GM19193 (cell line): ENCODE data around the gene TTC28.

Experiments
- POLR2A ChIP-seq: IDR thresholded peaks from 4 replicates; pipeline ENCODE4 v1.6.1; 2011; ENCODE audit not compliant: insufficient read depth, insufficient read length; ENCODE audit errors: extremely low read depth

The TTC28 gene

GRCh38 chr22:28310299-28310698 lies 369.3 kb downstream of the TTC28 start:
- TF ChIP-seq POLR2A: no peak

- TF ChIP-seq POLR2A: no peak
Observed at GRCh38 chr22:28299753-28300152, 379.9 kb downstream of the TTC28 start.

- TF ChIP-seq POLR2A: no peak
Observed at GRCh38 chr22:28299309-28299708, 380.3 kb downstream of the TTC28 start.

GRCh38 chr22:28297504-28297903 lies 382.1 kb downstream of the TTC28 start:
- TF ChIP-seq POLR2A: no peak

GRCh38 chr22:28296452-28296851 lies 383.2 kb downstream of the TTC28 start:
- no peak for TF ChIP-seq POLR2A

GRCh38 chr22:28283068-28283654 lies 396.5 kb downstream of the TTC28 start:
- no peak for TF ChIP-seq POLR2A

GRCh38 chr22:28282405-28283067 lies 397.1 kb downstream of the TTC28 start:
- no peak for TF ChIP-seq POLR2A

- no peak for TF ChIP-seq POLR2A
Observed at GRCh38 chr22:28279888-28280287, 399.8 kb downstream of the TTC28 start.

- no peak for TF ChIP-seq POLR2A
Observed at GRCh38 chr22:28269277-28269676, 410.4 kb downstream of the TTC28 start.

- no peak for TF ChIP-seq POLR2A
Observed at GRCh38 chr22:28268850-28269249, 410.8 kb downstream of the TTC28 start.

- TF ChIP-seq POLR2A: no peak
Observed at GRCh38 chr22:28268171-28268570, 411.5 kb downstream of the TTC28 start.

GRCh38 chr22:28260619-28261018 lies 419.0 kb downstream of the TTC28 start:
- TF ChIP-seq POLR2A: no peak

- TF ChIP-seq POLR2A: no peak
Observed at GRCh38 chr22:28259774-28260312, 419.8 kb downstream of the TTC28 start.

GRCh38 chr22:28254396-28254795 lies 425.2 kb downstream of the TTC28 start:
- TF ChIP-seq POLR2A: no peak

- TF ChIP-seq POLR2A: no peak
Observed at GRCh38 chr22:28252539-28252938, 427.1 kb downstream of the TTC28 start.

- TF ChIP-seq POLR2A: no peak
Observed at GRCh38 chr22:28250036-28250695, 429.5 kb downstream of the TTC28 start.
